ENCODE results near the gene CALHM1. TPM values are rescaled to one million over a fixed set of nuclear protein-coding genes. Genes with fewer than 3 reads are reported as not detected.
A peak's percentile ranks its signal among the peaks of the same experiment; 100 is the strongest.

Gene CALHM1
- total RNA-seq, 2 experiments from 2014 or later = 0.13 TPM; not detected in 1

GRCh38 chr10:103441206-103441605, 17.5 kb downstream of the CALHM1 start:
- POLR2A ChIA-PET = interaction anchor here (0.5 kb wide), 1 partner anchor 19 kb away, joined by 3 read pairs; no protein-coding TSS in a partner anchor

DNA sequence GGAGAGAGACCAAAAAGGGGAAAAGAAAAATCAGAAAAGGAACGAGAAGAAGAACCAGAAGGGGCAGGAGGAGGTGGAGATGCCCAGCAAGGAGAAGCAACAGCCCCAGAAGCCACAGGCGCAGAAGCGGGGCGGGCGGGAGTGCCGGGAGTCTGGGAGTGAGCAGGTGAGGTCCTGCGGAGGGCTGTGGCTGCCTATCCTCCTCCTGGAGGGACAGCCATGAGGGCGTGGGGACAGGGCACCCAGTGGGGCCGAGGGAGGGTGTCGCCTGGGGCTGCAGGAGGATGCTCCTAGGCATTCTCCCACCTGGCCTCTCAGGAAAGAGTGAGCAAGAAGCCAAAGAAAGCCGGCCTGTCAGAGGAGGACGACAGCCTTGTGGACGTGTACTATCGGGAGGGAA, 18.3 kb downstream of the CALHM1 start:
- CTCF ChIA-PET (ENCODE audit: unreplicated experiment) = no interaction called here
- H3K4me3 ChIP-seq (ENCODE audit: low read depth, low read length, poor library complexity, severe bottlenecking) = no peak overlapping the region
- H3K79me2 ChIP-seq (ENCODE audit: insufficient read depth, low read depth, low read length) = no peaks in the 10 kb centered on the region
- no peaks in the 10 kb centered on the region for H3K9me3 ChIP-seq (ENCODE audit: low read length)
- peaks cover 3% of the 10 kb centered on the region for H3K4me1 ChIP-seq (ENCODE audit: insufficient read depth, low read length, poor library complexity, severe bottlenecking)
- intact Hi-C loops (cut with micrococcal nuclease; ENCODE audit: unreplicated experiment) = no loop called here
- peaks cover 96% of the 10 kb centered on the region for H3K36me3 ChIP-seq (ENCODE audit: insufficient read depth, low read length)
- no peak overlapping the region for H3K27ac ChIP-seq (ENCODE audit: low read depth, low read length, poor library complexity, severe bottlenecking)
- DNase-seq (ENCODE audit: low spot score) = no peak
- no peak overlapping the region for H3K4me2 ChIP-seq (ENCODE audit: low read length)
- no peak for TF ChIP-seq CTCF (conservative IDR thresholded peaks at IDR 0.05; ENCODE audit: low read length)
- TF ChIP-seq EZH2phosphoT487 (IDR thresholded peaks at IDR 0.05; ENCODE audit: borderline replicate concordance, low read depth, low read length) = no peak
- no peaks in the 10 kb centered on the region for H4K20me1 ChIP-seq (ENCODE audit: insufficient read depth, low read length)
- POLR2A ChIA-PET = no interaction called here
- TSS peak; percentile 55 for BruUV-seq (replicated peaks)
- H2AFZ ChIP-seq (ENCODE audit: low read length) = no peak overlapping the region
- H3K9me2 ChIP-seq (ENCODE audit: insufficient read depth, low read length) = no peaks in the 10 kb centered on the region

More at GRCh38 chr10:103441206-103441605, 17.5 kb downstream of the CALHM1 start:
- intact Hi-C loops (cut with micrococcal nuclease; ENCODE audit: unreplicated experiment) = no loop called here
- Histone ChIP-seq H3K9me3 (ENCODE audit: low read length) (no peaks in the 10 kb centered on the region), H4K20me1 (ENCODE audit: insufficient read depth, low read length) (no peaks in the 10 kb centered on the region), H3K9me2 (ENCODE audit: insufficient read depth, low read length) (no peaks in the 10 kb centered on the region), H3K36me3 (ENCODE audit: insufficient read depth, low read length) (peaks cover 96% of the 10 kb centered on the region), H3K4me3 (ENCODE audit: low read depth, low read length, poor library complexity, severe bottlenecking) (no peak overlapping the region), H3K4me2 (ENCODE audit: low read length) (no peak overlapping the region), H3K4me1 (ENCODE audit: insufficient read depth, low read length, poor library complexity, severe bottlenecking) (no peaks in the 10 kb centered on the region), H3K27ac (ENCODE audit: low read depth, low read length, poor library complexity, severe bottlenecking) (no peak overlapping the region), H2AFZ (ENCODE audit: low read length) (no peak overlapping the region), H3K79me2 (ENCODE audit: insufficient read depth, low read depth, low read length) (no peaks in the 10 kb centered on the region)
- DNase-seq (ENCODE audit: low spot score) = no peak
- TF ChIP-seq CTCF (conservative IDR thresholded peaks at IDR 0.05; ENCODE audit: low read length) = no peak
- TF ChIP-seq EZH2phosphoT487 (IDR thresholded peaks at IDR 0.05; ENCODE audit: borderline replicate concordance, low read depth, low read length) = no peak
- CTCF ChIA-PET (ENCODE audit: unreplicated experiment) = no interaction called here
- no TSS peak for BruUV-seq (replicated peaks)

DNA sequence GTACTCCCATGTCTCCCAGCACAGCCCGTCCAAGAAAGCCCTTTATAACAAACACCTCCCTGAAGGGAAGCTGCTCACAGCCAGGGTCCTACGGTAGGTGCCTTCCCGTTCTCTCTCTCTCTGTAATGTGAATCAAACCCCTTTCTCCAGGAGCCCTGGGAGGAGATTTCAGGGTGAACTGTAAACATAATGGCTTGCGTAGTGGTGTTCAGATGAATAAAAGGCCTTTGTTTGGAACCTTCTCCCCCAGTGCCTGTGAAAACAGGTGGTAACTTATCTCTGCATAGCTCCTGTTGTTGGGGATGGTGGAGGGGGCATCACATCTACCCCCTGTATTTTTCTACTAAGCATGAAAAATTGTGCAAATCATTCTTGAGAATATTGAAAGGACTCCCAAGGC, 18.9 kb downstream of the CALHM1 start:
- Histone ChIP-seq H3K4me2 (ENCODE audit: low read length) (no peak overlapping the region), H3K9me2 (ENCODE audit: insufficient read depth, low read length) (no peaks in the 10 kb centered on the region), H3K4me1 (ENCODE audit: insufficient read depth, low read length, poor library complexity, severe bottlenecking) (peaks cover 8% of the 10 kb centered on the region), H3K27ac (ENCODE audit: low read depth, low read length, poor library complexity, severe bottlenecking) (no peak overlapping the region), H4K20me1 (ENCODE audit: insufficient read depth, low read length) (no peaks in the 10 kb centered on the region), H3K4me3 (ENCODE audit: low read depth, low read length, poor library complexity, severe bottlenecking) (no peak overlapping the region), H3K79me2 (ENCODE audit: insufficient read depth, low read depth, low read length) (no peaks in the 10 kb centered on the region), H2AFZ (ENCODE audit: low read length) (no peak overlapping the region), H3K9me3 (ENCODE audit: low read length) (no peaks in the 10 kb centered on the region), H3K36me3 (ENCODE audit: insufficient read depth, low read length) (peaks cover 95% of the 10 kb centered on the region)
- intact Hi-C loops (cut with micrococcal nuclease; ENCODE audit: unreplicated experiment) = no loop called here
- TF ChIP-seq CTCF (conservative IDR thresholded peaks at IDR 0.05; ENCODE audit: low read length) (no peak), EZH2phosphoT487 (IDR thresholded peaks at IDR 0.05; ENCODE audit: borderline replicate concordance, low read depth, low read length) (no peak)
- CTCF ChIA-PET (ENCODE audit: unreplicated experiment) = no interaction called here
- POLR2A ChIA-PET = no interaction called here
- DNase-seq (ENCODE audit: low spot score) = no peak
- BruUV-seq (replicated peaks) = no TSS peak
